CD4-positive, CD25-positive, alpha-beta regulatory T cell (primary cell): ENCODE results near the gene STARD7. TPM values are rescaled to one million over a fixed set of nuclear protein-coding genes. Genes with fewer than 3 reads are reported as not detected.

Experiments
- ATAC-seq, 2 donors: fragments of 150-1000 bp; cut with Tn5 transposase; one replicate each; pipeline ENCODE4 v1.10.0; 2021; ENCODE audit warnings: low read depth in 2 of 2, moderate number of reproducible peaks in 2 of 2, moderate library complexity in 1 of 2
- DNase-seq, 3 donors: peaks; one replicate each; pipeline versions ENCODE4 v3.0.0 to v3.0.0-alpha.2; 2012 to 2022; ENCODE audit warnings: mixed read lengths in 1 of 3
- H3K27ac ChIP-seq: one replicate; pipeline ENCODE4 v1.7.0; 2013; ENCODE audit warnings: mild to moderate bottlenecking, low read length; ENCODE audit not compliant: insufficient read depth, poor library complexity, severe bottlenecking
- H3K27me3 ChIP-seq: one replicate; pipeline ENCODE4 v1.7.0; 2013; ENCODE audit warnings: low read length; ENCODE audit not compliant: control insufficient read depth, insufficient read depth
- H3K36me3 ChIP-seq: one replicate; pipeline ENCODE4 v1.7.0; 2013; ENCODE audit warnings: mild to moderate bottlenecking, low read length, moderate library complexity; ENCODE audit not compliant: control insufficient read depth, insufficient read depth
- H3K4me1 ChIP-seq: 2 replicates; pipeline ENCODE4 v1.7.0; 2013; ENCODE audit warnings: mild to moderate bottlenecking, low read length; ENCODE audit not compliant: insufficient read depth, control insufficient read depth, poor library complexity, severe bottlenecking
- H3K4me3 ChIP-seq: one replicate; pipeline ENCODE4 v1.7.0; 2013; ENCODE audit warnings: low read depth, mild to moderate bottlenecking, low read length, moderate library complexity
- H3K9me3 ChIP-seq, 2 experiments: 1 replicate in 1 of 2; 2 replicates in 1 of 2; pipeline ENCODE4 v1.7.0; 2013; ENCODE audit warnings: low read length in 2 of 2, mild to moderate bottlenecking in 1 of 2, moderate library complexity in 1 of 2; ENCODE audit not compliant: control insufficient read depth in 2 of 2
- H3K27ac Mint-ChIP-seq, 3 donors: one replicate each; pipeline ENCODE4 v1.8.0; 2020 to 2022; ENCODE audit warnings: mild to moderate bottlenecking in 3 of 3, mixed read lengths in 3 of 3, moderate library complexity in 2 of 3
- H3K27me3 Mint-ChIP-seq: one replicate; pipeline ENCODE4 v1.8.0; 2022; ENCODE audit warnings: mild to moderate bottlenecking, mixed read lengths
- H3K36me3 Mint-ChIP-seq: one replicate; pipeline ENCODE4 v1.8.0; 2020; ENCODE audit warnings: mixed read lengths
- H3K4me1 Mint-ChIP-seq, 4 donors: one replicate each; pipeline ENCODE4 v1.8.0; 2020 to 2022; ENCODE audit warnings: mixed read lengths in 4 of 4, mild to moderate bottlenecking in 1 of 4
- H3K4me3 Mint-ChIP-seq, 4 donors: one replicate each; pipeline ENCODE4 v1.8.0; 2020 to 2022; ENCODE audit warnings: mild to moderate bottlenecking in 4 of 4, mixed read lengths in 4 of 4, moderate library complexity in 3 of 4
- H3K9me3 Mint-ChIP-seq, 7 donors: one replicate each; pipeline ENCODE4 v1.8.0; 2020 to 2022; ENCODE audit warnings: mixed read lengths in 7 of 7, mild to moderate bottlenecking in 3 of 7, moderate library complexity in 2 of 7
- polyA plus RNA-seq, 4 donors: library from polyadenylated mRNA; unstranded; fragments of 300-500 nt; fragmentation: Illumina TruSeq; gene quantifications; one replicate each; pipeline ENCODE4 v1.2.3, GENCODE V29; 2021
- total RNA-seq: library from RNA; stranded (reverse); gene quantifications from one replicate; pipeline ENCODE4 v1.2.3, GENCODE V29; 2022

The STARD7 gene
- total and polyA plus RNA-seq, 5 donors from 2014 or later: 97.2 to 208 (median 196) TPM

DNA sequence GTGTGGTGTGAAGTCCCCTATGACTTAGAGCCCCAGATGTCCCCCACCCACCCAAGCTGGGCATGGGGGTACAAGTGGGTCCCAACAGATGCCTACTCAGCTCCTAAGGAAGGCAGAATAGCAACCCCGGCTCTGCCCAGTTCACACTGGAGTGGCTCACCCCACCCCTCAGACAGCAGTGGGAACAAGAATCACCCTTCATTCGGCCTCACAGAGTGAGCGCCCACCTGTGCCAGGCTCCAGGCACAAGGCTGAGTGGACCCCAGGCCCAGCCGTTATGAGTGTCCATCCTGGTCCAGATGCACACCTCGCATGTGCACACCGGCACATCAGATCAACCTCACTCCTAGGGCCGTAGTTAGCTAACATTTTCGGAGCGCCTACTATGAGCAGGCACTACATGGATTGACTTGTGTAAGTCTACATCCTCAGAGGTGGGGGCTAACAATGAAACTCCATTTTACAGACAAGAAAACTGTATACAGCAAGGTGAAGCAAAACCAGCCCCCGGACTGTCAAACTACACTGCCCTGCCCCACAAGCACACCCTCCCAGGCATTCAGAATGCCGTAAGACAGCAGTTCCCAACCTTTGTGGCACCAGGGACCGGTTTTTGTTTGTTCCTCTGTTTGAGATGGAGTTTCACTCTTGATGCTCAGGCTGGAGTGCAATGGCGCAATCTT lies 67.5 kb downstream of the STARD7 start:
- Histone ChIP-seq H3K27ac (no peak overlapping the region), H3K9me3 (no peaks in the 10 kb centered on the region), H3K27me3 (no peaks in the 10 kb centered on the region), H3K4me3 (no peak overlapping the region), H3K36me3 (peaks cover 7% of the 10 kb centered on the region), H3K4me1 (peaks cover 45% of the 10 kb centered on the region)
- Mint-ChIP-seq H3K36me3 (peaks cover 5% of the 10 kb centered on the region), H3K27ac (peak overlapping the region in 1 of 3 donors; percentile 59), H3K27me3 (peaks cover 13% of the 10 kb centered on the region), H3K4me1 (peaks cover 6 to 50% (median 22%) of the 10 kb centered on the region in 4 donors), H3K4me3 (peak overlapping the region in 2 of 4 donors; percentile 73 to 94), H3K9me3 (peaks cover 0 to 2% (median 0%) of the 10 kb centered on the region in 7 donors)
- no peak for ATAC-seq
- no peak for DNase-seq

DNA sequence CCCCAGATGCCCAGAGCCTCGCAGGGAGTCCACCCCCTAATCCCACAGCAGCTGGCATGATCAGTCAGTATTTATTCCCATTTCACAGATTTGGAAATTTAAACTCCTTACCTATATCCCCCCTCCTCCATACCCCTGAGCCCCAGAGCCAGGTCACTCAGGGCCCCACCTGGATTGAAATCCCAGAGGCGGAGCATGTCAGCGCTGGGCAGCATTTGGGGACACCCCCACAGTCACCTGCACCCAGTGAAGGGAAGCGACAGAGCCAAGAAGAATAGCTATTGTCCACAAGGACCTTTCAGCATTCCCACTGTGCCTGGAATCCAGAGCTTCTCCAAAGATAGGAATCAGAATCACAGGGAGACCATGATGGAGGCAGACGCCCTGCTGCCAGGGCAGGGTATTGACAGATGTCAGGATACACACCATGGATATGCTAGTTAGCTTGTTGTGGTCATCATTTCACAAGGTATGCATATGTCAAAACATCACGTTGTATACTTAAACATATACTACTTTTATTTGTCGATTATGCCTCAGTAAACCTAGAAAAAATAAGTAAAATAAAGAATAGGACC lies 69.4 kb downstream of the STARD7 start:
- Mint-ChIP-seq H3K4me3 (peak overlapping the region in 1 of 4 donors; percentile 66), H3K36me3 (peaks cover 15% of the 10 kb centered on the region), H3K9me3 (peaks cover 0 to 1% (median 0%) of the 10 kb centered on the region in 7 donors), H3K4me1 (peaks cover 6 to 39% (median 19%) of the 10 kb centered on the region in 4 donors), H3K27ac (no peak overlapping the region), H3K27me3 (peaks cover 11% of the 10 kb centered on the region)
- H3K9me3 ChIP-seq: no peaks in the 10 kb centered on the region
- DNase-seq: no peak
- peaks cover 7% of the 10 kb centered on the region for H3K36me3 ChIP-seq
- H3K4me3 ChIP-seq: no peak overlapping the region
- no peak overlapping the region for H3K27ac ChIP-seq
- H3K4me1 ChIP-seq: peaks cover 34% of the 10 kb centered on the region
- no peaks in the 10 kb centered on the region for H3K27me3 ChIP-seq
- no peak for ATAC-seq

DNA sequence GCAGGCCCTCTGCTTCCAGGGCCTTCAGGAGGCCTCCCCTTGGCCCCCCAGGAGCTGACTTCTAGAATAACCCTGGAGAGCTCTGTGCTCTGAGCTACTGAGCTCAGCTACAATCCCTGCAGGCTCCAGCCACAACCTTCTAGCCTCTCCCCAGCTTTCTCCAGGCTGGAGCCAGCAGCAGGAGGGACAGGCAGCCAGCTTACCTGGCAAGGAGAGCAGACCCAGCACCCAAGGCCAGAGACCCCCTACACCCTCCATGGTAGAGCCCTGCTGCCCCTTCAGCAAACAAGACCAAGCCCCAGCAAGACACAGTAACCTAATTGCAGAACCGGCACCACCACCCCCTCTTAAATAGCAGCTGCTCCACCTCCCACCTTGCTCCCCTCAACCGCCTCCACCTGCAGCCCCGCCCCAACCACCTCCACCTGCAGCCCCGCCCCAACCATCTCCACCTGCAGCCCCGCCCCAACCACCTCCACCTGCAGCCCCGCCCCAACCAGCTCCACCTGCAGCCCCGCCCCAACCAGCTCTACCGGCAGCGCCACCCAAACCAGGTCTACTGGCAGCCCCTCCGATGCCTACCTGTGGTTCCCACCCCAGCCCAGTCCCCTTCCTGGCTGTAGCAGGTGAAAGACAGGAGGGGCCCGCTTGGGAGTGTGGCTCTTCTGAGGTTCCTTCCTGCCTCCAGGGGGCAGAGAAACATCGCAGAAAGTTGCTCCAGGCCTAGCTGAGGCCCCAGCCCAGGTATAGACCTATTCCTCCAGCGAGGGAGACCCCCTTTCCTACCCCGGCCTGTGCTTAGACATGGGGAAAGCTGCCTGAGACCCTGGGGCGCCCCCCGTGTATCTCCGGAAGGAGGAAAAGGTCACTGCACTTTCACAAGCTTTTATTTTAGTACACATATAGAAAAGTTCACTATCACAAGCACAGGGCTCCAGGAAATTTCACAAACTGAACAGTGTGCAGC lies 70.2 kb downstream of the STARD7 start, which contains the start of gene ASTL:
TSS of gene ASTL (minus strand) at position 324 of the 967 bp plus-strand sequence. CDS start at position 258, 66 bp downstream.
- Mint-ChIP-seq H3K4me1 (peaks cover 6 to 35% (median 15%) of the 10 kb centered on the region in 4 donors), H3K9me3 (no peaks in the 10 kb centered on the region), H3K36me3 (peaks cover 15% of the 10 kb centered on the region), H3K27me3 (peaks cover 5% of the 10 kb centered on the region), H3K4me3 (peak within 1 kb of the TSS in 1 of 4 donors; percentile 66), H3K27ac (peak within 1 kb of the TSS in 1 of 3 donors; percentile 20)
- H3K36me3 ChIP-seq: peaks cover 4% of the 10 kb centered on the region
- no peaks in the 10 kb centered on the region for H3K27me3 ChIP-seq
- ATAC-seq (peak; percentile 65 to 67), DNase-seq (peak; percentile 51 to 77 (median 72))
- no peaks in the 10 kb centered on the region for H3K9me3 ChIP-seq
- H3K4me1 ChIP-seq: peaks cover 26% of the 10 kb centered on the region
- H3K4me3 ChIP-seq: no peak within 1 kb of the TSS
- H3K27ac ChIP-seq: no peak within 1 kb of the TSS

- no peak for ATAC-seq
- Mint-ChIP-seq H3K36me3 (peaks cover 15% of the 10 kb centered on the region), H3K4me3 (no peak overlapping the region), H3K4me1 (peaks cover 6 to 25% (median 13%) of the 10 kb centered on the region in 4 donors), H3K9me3 (no peaks in the 10 kb centered on the region), H3K27ac (peak overlapping the region in 1 of 3 donors; percentile 20), H3K27me3 (peaks cover 5% of the 10 kb centered on the region)
- Histone ChIP-seq H3K36me3 (no peaks in the 10 kb centered on the region), H3K4me1 (peaks cover 17% of the 10 kb centered on the region), H3K9me3 (no peaks in the 10 kb centered on the region), H3K27me3 (no peaks in the 10 kb centered on the region), H3K4me3 (no peak overlapping the region), H3K27ac (no peak overlapping the region)
- no peak for DNase-seq
Observed at GRCh38 chr2:96137321-96138178, 71.1 kb downstream of the STARD7 start.

DNA sequence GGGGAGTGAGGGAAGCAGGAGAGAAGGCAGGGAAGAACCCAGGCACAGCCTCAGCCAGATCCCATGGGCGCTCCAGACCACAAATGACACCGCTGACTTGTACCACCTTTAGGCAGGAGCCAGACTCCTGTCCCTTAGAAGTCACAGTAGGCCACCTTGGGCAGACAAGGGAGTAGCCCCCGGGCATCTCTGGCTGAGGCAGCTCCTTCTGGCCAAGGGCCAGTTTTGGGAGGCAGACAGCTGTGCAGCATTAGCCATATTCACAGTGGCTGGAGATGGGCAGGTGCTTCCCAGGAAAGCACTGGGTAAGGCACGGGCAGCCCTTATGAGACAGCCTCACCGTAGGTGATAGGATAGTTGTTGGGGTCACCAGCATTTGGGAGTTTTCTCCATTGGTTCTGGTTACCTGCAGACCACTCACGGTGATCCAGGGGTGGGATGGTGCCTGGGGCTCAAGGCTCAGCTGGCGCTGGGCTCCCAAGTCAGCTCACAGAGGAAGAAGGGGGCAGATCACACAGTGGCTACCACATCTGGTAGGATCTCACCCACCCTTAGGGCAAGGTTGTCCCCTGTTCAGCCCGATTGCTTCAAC lies 72.4 kb downstream of the STARD7 start:
- peaks cover 10% of the 10 kb centered on the region for H3K36me3 Mint-ChIP-seq
- no peak overlapping the region for H3K4me3 Mint-ChIP-seq
- H3K9me3 Mint-ChIP-seq: no peaks in the 10 kb centered on the region
- peaks cover 5% of the 10 kb centered on the region for H3K27me3 Mint-ChIP-seq
- no peak overlapping the region for H3K27ac ChIP-seq
- DNase-seq: no peak
- ATAC-seq: no peak
- no peak overlapping the region for H3K27ac Mint-ChIP-seq
- peaks cover under 1 to 23% (median 10%) of the 10 kb centered on the region in 4 donors for H3K4me1 Mint-ChIP-seq
- no peak overlapping the region for H3K4me3 ChIP-seq
- H3K36me3 ChIP-seq: no peaks in the 10 kb centered on the region
- H3K9me3 ChIP-seq: no peaks in the 10 kb centered on the region
- no peaks in the 10 kb centered on the region for H3K27me3 ChIP-seq
- H3K4me1 ChIP-seq: peaks cover 10% of the 10 kb centered on the region

DNA sequence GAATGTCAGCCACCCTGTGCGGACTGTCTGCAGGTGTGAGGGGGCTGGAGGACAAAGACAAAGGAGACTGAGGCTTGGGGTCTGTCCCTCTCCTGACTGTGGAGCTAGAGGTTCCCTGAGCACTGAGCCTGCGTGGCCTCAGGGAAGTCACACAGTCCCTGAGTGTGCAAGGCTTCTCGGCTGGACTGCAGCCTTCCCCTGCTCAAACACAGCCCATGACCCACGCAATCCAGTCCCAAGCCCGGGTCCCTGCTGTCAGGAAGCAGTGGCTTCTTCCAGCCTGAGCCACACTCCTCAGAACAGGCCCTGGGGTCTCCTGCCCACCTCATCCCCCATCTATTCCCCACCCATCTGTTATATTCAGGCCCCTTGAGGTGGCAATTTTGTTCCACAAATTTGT lies 73.0 kb downstream of the STARD7 start:
- DNase-seq: no peak
- H3K4me1 Mint-ChIP-seq: peaks cover 4 to 24% (median 14%) of the 10 kb centered on the region in 4 donors
- H3K4me3 Mint-ChIP-seq: no peak overlapping the region
- Histone ChIP-seq H3K36me3 (no peaks in the 10 kb centered on the region), H3K27me3 (no peaks in the 10 kb centered on the region), H3K27ac (no peak overlapping the region), H3K9me3 (no peaks in the 10 kb centered on the region), H3K4me1 (peaks cover 12% of the 10 kb centered on the region), H3K4me3 (no peak overlapping the region)
- ATAC-seq: no peak
- peaks cover 15% of the 10 kb centered on the region for H3K36me3 Mint-ChIP-seq
- H3K27me3 Mint-ChIP-seq: peaks cover 5% of the 10 kb centered on the region
- H3K9me3 Mint-ChIP-seq: peaks cover 0 to 2% (median 0%) of the 10 kb centered on the region in 7 donors
- H3K27ac Mint-ChIP-seq: no peak overlapping the region
